ENCODE measurements around the gene UBA1. TPM values are rescaled to one million over a fixed set of nuclear protein-coding genes. Genes with fewer than 3 reads are reported as not detected.

The UBA1 gene
- total RNA-seq, 1 experiment from 2014 or later = 275 TPM

DNA sequence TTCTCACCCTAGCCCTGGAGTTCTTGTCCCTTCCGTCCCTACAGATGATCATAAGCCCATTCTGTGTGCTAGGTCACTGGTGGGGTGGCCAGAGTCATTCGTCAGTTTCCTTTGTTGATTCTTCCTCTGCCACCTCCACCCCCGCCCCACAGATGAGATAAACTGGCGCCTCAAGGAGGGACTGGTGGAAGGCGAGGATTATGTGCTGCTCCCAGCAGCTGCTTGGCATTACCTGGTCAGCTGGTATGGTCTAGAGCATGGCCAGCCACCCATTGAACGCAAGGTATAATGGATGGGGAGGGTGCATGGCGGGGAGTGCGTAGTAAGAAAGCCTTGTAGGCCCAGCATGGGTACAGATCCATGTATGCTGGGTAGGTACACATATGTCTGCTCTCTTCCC is 45.6 kb downstream of the UBA1 start:
- BruUV-seq (replicated peaks) = no TSS peak
- Histone ChIP-seq H3K9ac (ENCODE audit: low read length) (no peak overlapping the region), H3K4me1 (ENCODE audit: control insufficient read depth in 1 of 2, insufficient read depth in 2 of 2, low read length in 2 of 2) (peaks cover 0 to 3% of the 10 kb centered on the region in 2 experiments; a peak in 2 of 4 replicates), H4K20me1 (ENCODE audit: insufficient read depth) (no peaks in the 10 kb centered on the region), H3K4me2 (ENCODE audit: low read length) (no peak overlapping the region), H2AFZ (ENCODE audit: low read depth, low read length, poor library complexity, severe bottlenecking) (no peak overlapping the region), H3K36me3 (ENCODE audit: control insufficient read depth in 1 of 2, insufficient read depth in 2 of 2, low read length in 2 of 2) (no peaks in the 10 kb centered on the region; a peak in 1 of 4 replicates), H3K9me3 (ENCODE audit: control insufficient read depth in 1 of 2, insufficient read depth in 1 of 2, low read depth in 1 of 2, low read length in 2 of 2) (no peaks in the 10 kb centered on the region), H3K27me3 (ENCODE audit: insufficient read depth, low read length) (no peaks in the 10 kb centered on the region), H3K27ac (ENCODE audit: low read depth, low read length) (no peak overlapping the region), H3K79me2 (ENCODE audit: insufficient read depth, low read length) (peaks cover 31% of the 10 kb centered on the region), H3K4me3 (replicated peaks in 1 of 2; ENCODE audit: low read depth in 1 of 2, low read length in 2 of 2) (no peak overlapping the region), H3K9me2 (ENCODE audit: insufficient read depth) (no peaks in the 10 kb centered on the region)
- ATAC-seq = no peak
- TF ChIP-seq ZNF274 (IDR thresholded peaks at IDR 0.05; ENCODE audit: low read depth, low read length) (no peak), FOSL1 (IDR thresholded peaks at IDR 0.05; ENCODE audit: low read depth) (no peak), SIN3A (IDR thresholded peaks at IDR 0.05; ENCODE audit: low read depth) (no peak), ATF3 (IDR thresholded peaks at IDR 0.05) (no peak), EZH2 (IDR thresholded peaks at IDR 0.05) (no peak), CEBPB (IDR thresholded peaks at IDR 0.05; ENCODE audit: low read depth) (no peak), CTCF (IDR thresholded peaks at IDR 0.05 in 2 of 3, conservative IDR thresholded peaks at IDR 0.05 in 1 of 3; ENCODE audit: borderline replicate concordance in 1 of 3, insufficient read depth in 1 of 3, low read depth in 2 of 3, low read length in 2 of 3) (no peak), TCF7L2 (IDR thresholded peaks at IDR 0.05; ENCODE audit: borderline replicate concordance, extremely low read depth, insufficient read depth, insufficient read length) (no peak), ELF1 (IDR thresholded peaks at IDR 0.05; ENCODE audit: borderline replicate concordance, low read depth) (no peak), POLR2A (IDR thresholded peaks at IDR 0.05; ENCODE audit: borderline replicate concordance, extremely low read depth, insufficient read depth, insufficient read length) (no peak), CBX3 (IDR thresholded peaks at IDR 0.05; ENCODE audit: low read depth) (no peak), EGR1 (IDR thresholded peaks at IDR 0.05; ENCODE audit: low read depth) (no peak)
- ChIA-PET POLR2A (no interaction called here), CTCF (no interaction called here), RAD21 (ENCODE audit: low non-redundant PET in 1 of 2, low total read pairs in 2 of 2, uncharacterized antibody in 2 of 2, unreplicated experiment in 2 of 2) (no interaction called here)
- intact Hi-C loops (cut with micrococcal nuclease) = loop anchor here (10.0 kb wide), 1 partner anchor 56 kb away; no protein-coding TSS in a partner anchor
- no peak for DNase-seq (ENCODE audit: low read depth, low spot score)
